CD4-positive, alpha-beta T cell treated with Interleukin-17A for 1 hour (primary cell): ENCODE measurements around the gene NPW.
"Not testable (repeated sequence)": the region's sequence is repeated elsewhere in the genome, so short reads cannot be mapped to it uniquely, and the experiment has no call there.

Experiments
- DNase-seq: peaks from one replicate; pipeline ENCODE4 v3.0.0-alpha.2; 2020

The NPW gene

GRCh38 chr16:2023092-2024031 lies 3.8 kb downstream of the NPW start:
- DNase-seq, result peak; percentile 95

- no peak for DNase-seq
These were observed 4.4 kb downstream of the NPW start for GRCh38 chr16:2024032-2024420.

- DNase-seq, result no peak
These were observed 5.7 kb downstream of the NPW start for GRCh38 chr16:2025251-2025650.

GRCh38 chr16:2025878-2026460 lies 6.4 kb downstream of the NPW start:
- DNase-seq, result no peak

GRCh38 chr16:2026461-2027023 lies 7.0 kb downstream of the NPW start, which contains the start of gene NHERF2:
NHERF2 (plus strand) TSS chr16:2026902; CDS start chr16:2027006, 104 bp downstream.
- peak; percentile 32 for DNase-seq

- peak; percentile 23 for DNase-seq
These were observed 7.7 kb downstream of the NPW start for GRCh38 chr16:2027024-2028010.

GRCh38 chr16:2028146-2028545 lies 8.6 kb downstream of the NPW start:
- DNase-seq, result no peak

- DNase-seq, result no peak
These were observed 9.1 kb downstream of the NPW start for GRCh38 chr16:2028620-2029220.

GRCh38 chr16:2029350-2029749 lies 9.8 kb downstream of the NPW start:
- no peak for DNase-seq

- DNase-seq, result no peak
These were observed 10.5 kb downstream of the NPW start for GRCh38 chr16:2030036-2030435.

- no peak for DNase-seq
These were observed 11.5 kb downstream of the NPW start for GRCh38 chr16:2031081-2031577.

GRCh38 chr16:2032285-2033056 lies 12.9 kb downstream of the NPW start:
- no peak for DNase-seq

- DNase-seq, result no peak
These were observed 13.7 kb downstream of the NPW start for GRCh38 chr16:2033057-2033908.

GRCh38 chr16:2033909-2034695 lies 14.5 kb downstream of the NPW start:
- not testable (repeated sequence) for DNase-seq

GRCh38 chr16:2034696-2035430 lies 15.3 kb downstream of the NPW start:
- DNase-seq, result no peak

GRCh38 chr16:2035431-2036199 lies 16.0 kb downstream of the NPW start:
- DNase-seq, result no peak

GRCh38 chr16:2036200-2036966 lies 16.8 kb downstream of the NPW start:
- DNase-seq, result no peak
